ENCODE results near the gene SOWAHA.
"Not testable (repeated sequence)": the region's sequence is repeated elsewhere in the genome, so short reads cannot be mapped to it uniquely, and the experiment has no call there.

The SOWAHA gene

GRCh38 chr5:132841305-132841704 is 28.2 kb downstream of the SOWAHA start:
- FAIRE-seq (no peak), DNase-seq (ENCODE audit: insufficient read length, low spot score) (no peak)

GRCh38 chr5:132848270-132848669 is 35.2 kb downstream of the SOWAHA start:
- FAIRE-seq (no peak), DNase-seq (ENCODE audit: insufficient read length, low spot score) (no peak)

- FAIRE-seq (no peak), DNase-seq (ENCODE audit: insufficient read length, low spot score) (no peak)
These were observed 36.2 kb downstream of the SOWAHA start for GRCh38 chr5:132849347-132849746.

GRCh38 chr5:132850066-132850465 is 37.0 kb downstream of the SOWAHA start:
- DNase-seq (ENCODE audit: insufficient read length, low spot score), result no peak
- FAIRE-seq, result no peak

GRCh38 chr5:132853323-132853722 is 40.2 kb downstream of the SOWAHA start:
- DNase-seq (ENCODE audit: insufficient read length, low spot score), result no peak

GRCh38 chr5:132853790-132854189 is 40.7 kb downstream of the SOWAHA start:
- DNase-seq (ENCODE audit: insufficient read length, low spot score) (no peak), FAIRE-seq (no peak)

More at GRCh38 chr5:132853323-132853722, 40.2 kb downstream of the SOWAHA start:
- FAIRE-seq, result no peak

GRCh38 chr5:132854301-132854700 is 41.2 kb downstream of the SOWAHA start:
- no peak for FAIRE-seq

GRCh38 chr5:132854992-132855391 is 41.9 kb downstream of the SOWAHA start:
- not testable (repeated sequence) for FAIRE-seq; DNase-seq (ENCODE audit: insufficient read length, low spot score)

More at GRCh38 chr5:132854301-132854700, 41.2 kb downstream of the SOWAHA start:
- DNase-seq (ENCODE audit: insufficient read length, low spot score), result no peak

- FAIRE-seq (no peak), DNase-seq (ENCODE audit: insufficient read length, low spot score) (no peak)
These were observed 42.9 kb downstream of the SOWAHA start for GRCh38 chr5:132856011-132856410.

GRCh38 chr5:132859889-132860437 is 46.9 kb downstream of the SOWAHA start:
- FAIRE-seq (no peak), DNase-seq (ENCODE audit: insufficient read length, low spot score) (no peak)

- no peak for FAIRE-seq
- DNase-seq (ENCODE audit: insufficient read length, low spot score), result no peak
These were observed 47.6 kb downstream of the SOWAHA start for GRCh38 chr5:132860742-132861141.

- no peak for DNase-seq (ENCODE audit: insufficient read length, low spot score)
- no peak for FAIRE-seq
These were observed 52.7 kb downstream of the SOWAHA start for GRCh38 chr5:132865668-132866341.

Measured in HTR-8/SVneo (cell line).